HepG2 (cell line): Measurements from ENCODE around the gene DCAF6. TPM values are rescaled to one million over a fixed set of nuclear protein-coding genes. Genes with fewer than 3 reads are reported as not detected.

ENCODE experiments used
- MYNN ChIP-seq: sonication (generic); formaldehyde crosslinking; IDR thresholded peaks from 2 replicates; pipeline ENCODE4 v1.4.0; 2020; ENCODE audit warnings: mild to moderate bottlenecking, low read depth, missing genetic modification reagents
- PAXIP1 ChIP-seq: sonication (generic); formaldehyde crosslinking; conservative IDR thresholded peaks from 2 replicates; pipeline ENCODE4 v1.4.0; 2020; ENCODE audit warnings: mild to moderate bottlenecking, missing genetic modification reagents, moderate library complexity
- SNRNP70 ChIP-seq: fragments of 200-400 bp; formaldehyde crosslinking; IDR thresholded peaks from 2 replicates; pipeline ENCODE4 v1.6.1; 2017; ENCODE audit warnings: mild to moderate bottlenecking, low read depth, low read length, moderate library complexity
- TBX3 ChIP-seq: fragments of 450-650 bp; IDR thresholded peaks from 2 replicates; pipeline ENCODE4 v1.6.1; 2017; ENCODE audit warnings: antibody characterized with exemption, mild to moderate bottlenecking, inconsistent platforms, borderline replicate concordance
- THRA ChIP-seq: sonication (generic); formaldehyde crosslinking; IDR thresholded peaks from 2 replicates; pipeline ENCODE4 v1.4.0; 2020; ENCODE audit warnings: missing genetic modification reagents, borderline replicate concordance
- ZBTB40 ChIP-seq, 2 experiments: fragments of 450-650 bp in 1 of 2; sonication (generic) in 1 of 2; formaldehyde crosslinking in 1 of 2; IDR thresholded peaks; 2 replicates each; pipeline versions ENCODE4 v1.6.1 to v1.8.0; 2016 to 2022; ENCODE audit warnings: antibody characterized with exemption in 1 of 2, mild to moderate bottlenecking in 1 of 2, missing genetic modification reagents in 1 of 2
- ZNF280D ChIP-seq: sonication (generic); formaldehyde crosslinking; IDR thresholded peaks from 2 replicates; pipeline ENCODE4 v1.5.1; 2020; ENCODE audit warnings: mild to moderate bottlenecking, missing genetic modification reagents
- ZNF891 ChIP-seq: sonication (generic); formaldehyde crosslinking; IDR thresholded peaks from 2 replicates; pipeline ENCODE4 v1.5.0; 2020; ENCODE audit warnings: mild to moderate bottlenecking, missing genetic modification reagents
- polyA plus RNA-seq, 8 experiments: library from polyadenylated mRNA; depleted of rRNA in 3 of 8; stranded (reverse) in 7 of 8; unstranded in 1 of 8; fragments of >200 nt; fragmentation: Illumina TruSeq in 4 of 8; extraction: Trizol in 4 of 8; gene quantifications; 2 replicates each; pipeline versions ENCODE4 v1.2.1 to v1.2.3, GENCODE V29; 2011 to 2016; ENCODE audit warnings: low read depth in 4 of 8, missing spikeins in 1 of 8, mixed read lengths in 1 of 8; ENCODE audit not compliant: insufficient read depth in 1 of 8
- total RNA-seq, 5 experiments: library from RNA; depleted of rRNA; stranded (reverse); fragments of >200 nt; fragmentation: Illumina TruSeq; extraction: Trizol; gene quantifications; 2 replicates each; pipeline ENCODE4 v1.2.3, GENCODE V29; 2016; ENCODE audit warnings: low read depth in 1 of 5

Gene DCAF6
- total and polyA plus RNA-seq, 2 of the 13 experiments (the other 11 are each of a cell fraction or from before 2014, with no cell fraction given), result 24.7 to 33.7 TPM

- TF ChIP-seq ZBTB40 (IDR thresholded peaks at IDR 0.05) (no peak), ZBTB40 (CRISPR knock-in tag; IDR thresholded peaks at IDR 0.05) (peak; percentile 18; the same call in 1 of the 2 replicates), THRA (CRISPR knock-in tag) (0 out of 2 replicates have a peak, but pooled peaks have one; percentile 8), TBX3 (peak; percentile 93), ZNF280D (0 out of 2 replicates have a peak, but pooled peaks have one; percentile 58), PAXIP1 (CRISPR knock-in tag) (peak; percentile 54), SNRNP70 (no peak), ZNF891 (no peak), MYNN (CRISPR knock-in tag) (0 out of 2 replicates have a peak, but pooled peaks have one; percentile 71)
Observed at GRCh38 chr1:167936068-167936929, at the start of gene DCAF6 (continued).
